HG03439 (cell line): Measurements from ENCODE around the gene PYGB.

ENCODE experiments used
- ATAC-seq: cut with Tn5 transposase; IDR thresholded peaks from one replicate; pipeline ENCODE4 v1.9.1; 2021; ENCODE audit warnings: mild to moderate bottlenecking, moderate library complexity; ENCODE audit not compliant: unreplicated experiment

Gene PYGB

DNA sequence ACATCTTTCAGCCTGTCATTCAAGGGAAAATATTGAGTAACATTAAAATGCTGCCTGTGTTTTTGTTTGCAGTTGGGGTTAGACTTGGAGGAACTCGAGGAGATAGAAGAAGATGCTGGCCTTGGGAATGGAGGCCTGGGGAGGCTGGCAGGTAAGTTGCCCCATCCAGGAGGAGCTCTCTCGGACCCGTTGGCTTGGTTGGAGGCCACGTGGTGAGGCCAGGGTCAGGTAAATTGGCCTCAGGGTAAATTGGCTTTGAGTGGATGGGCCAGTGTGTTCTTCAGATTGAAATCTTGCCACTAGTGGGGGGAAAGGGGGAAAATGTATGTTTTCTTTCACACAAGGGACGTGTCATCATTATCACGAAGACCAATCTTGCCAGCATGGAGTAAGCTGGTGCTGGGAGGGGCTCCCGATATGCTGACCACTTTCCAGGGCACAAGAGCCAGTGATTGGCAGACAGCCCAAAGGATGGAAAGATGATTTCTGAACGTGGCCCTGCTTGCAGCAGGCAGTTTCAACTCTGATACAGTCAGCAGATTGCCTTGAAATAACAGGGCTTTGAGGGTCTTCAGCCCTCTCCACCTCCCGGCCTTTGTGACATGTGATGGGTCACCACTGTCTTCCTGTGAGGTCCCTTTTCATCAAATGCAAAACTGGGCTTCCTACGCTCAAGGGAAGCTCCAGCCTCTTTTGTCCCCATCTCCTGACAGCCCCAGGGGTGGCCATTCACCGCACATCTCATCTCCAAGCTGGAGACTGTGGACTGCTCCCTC lies 21.4 kb downstream of the PYGB start:
- ATAC-seq: no peak

DNA sequence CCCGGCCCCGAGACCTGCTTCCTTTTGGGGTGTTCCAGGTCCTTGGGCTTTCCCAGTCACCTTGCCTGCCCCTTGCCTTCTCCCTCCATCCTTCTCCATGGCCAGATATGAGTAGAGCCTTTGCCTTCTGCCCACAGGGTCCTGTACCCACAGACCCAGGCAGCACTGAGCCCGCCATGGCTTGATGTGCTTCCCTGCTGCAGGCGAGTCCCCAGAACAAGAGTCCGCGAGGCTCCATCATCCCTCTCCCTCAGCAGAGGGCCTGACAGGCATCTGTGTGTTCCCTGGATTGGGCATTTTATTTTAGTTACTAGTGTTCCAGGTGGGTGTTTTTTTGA lies 21.9 kb downstream of the PYGB start:
- no peak for ATAC-seq

DNA sequence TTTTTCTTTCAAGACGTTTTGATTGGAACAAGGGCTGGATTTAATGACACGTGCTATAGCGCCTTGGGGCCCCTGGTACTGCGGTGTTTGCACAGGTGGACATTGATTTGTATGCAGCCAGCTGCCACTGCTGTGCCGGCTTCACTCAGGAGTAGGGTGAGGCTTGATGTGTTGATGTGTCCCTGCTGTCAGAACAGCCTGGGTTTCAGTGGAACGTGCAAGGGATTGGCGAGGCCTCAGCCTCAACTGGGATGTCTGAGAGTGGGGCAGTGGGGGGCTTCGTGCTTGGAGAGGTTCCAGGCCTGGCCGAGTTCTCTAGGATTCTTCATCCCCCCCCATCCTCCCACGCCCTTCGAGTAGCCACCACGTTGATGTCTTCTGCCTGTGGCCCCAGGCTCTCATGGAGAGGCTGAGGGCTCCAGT lies 23.0 kb downstream of the PYGB start:
- ATAC-seq: no peak

DNA sequence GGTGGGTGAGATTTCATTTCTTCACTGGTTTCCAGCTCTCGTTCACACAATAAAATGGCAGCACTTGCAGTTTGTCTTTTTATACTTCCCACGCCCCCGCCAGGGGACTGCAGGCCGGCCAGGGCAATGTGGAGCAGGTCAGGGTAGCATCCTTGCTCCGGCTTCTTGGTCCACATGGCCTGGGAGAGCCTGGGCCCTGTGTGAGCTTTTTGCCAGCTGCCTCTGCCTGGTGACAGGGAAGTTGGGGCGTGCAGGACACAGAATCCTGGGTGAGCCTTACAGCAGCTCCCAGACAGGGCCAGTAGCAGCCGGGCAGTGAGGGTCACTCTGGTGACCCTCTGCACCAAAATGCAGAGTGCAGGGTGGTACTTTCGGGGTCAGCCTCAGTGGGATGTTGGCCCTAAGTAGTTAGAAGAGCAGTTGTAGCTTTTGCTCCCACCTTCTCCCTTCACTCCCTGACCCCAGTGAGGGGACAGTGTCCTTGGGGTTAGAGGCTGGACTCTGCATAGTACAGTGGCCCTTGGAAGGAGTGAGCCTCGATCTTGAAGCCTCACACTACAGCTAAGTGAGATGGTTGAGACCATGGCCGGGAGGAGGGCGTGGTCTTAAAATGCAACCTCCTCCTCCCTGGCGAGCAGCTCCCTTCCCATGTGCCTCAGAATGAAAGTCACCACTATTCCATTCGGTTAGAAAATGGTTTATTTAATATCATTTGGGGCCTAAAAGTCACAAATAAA lies 23.8 kb downstream of the PYGB start:
- ATAC-seq: no peak

DNA sequence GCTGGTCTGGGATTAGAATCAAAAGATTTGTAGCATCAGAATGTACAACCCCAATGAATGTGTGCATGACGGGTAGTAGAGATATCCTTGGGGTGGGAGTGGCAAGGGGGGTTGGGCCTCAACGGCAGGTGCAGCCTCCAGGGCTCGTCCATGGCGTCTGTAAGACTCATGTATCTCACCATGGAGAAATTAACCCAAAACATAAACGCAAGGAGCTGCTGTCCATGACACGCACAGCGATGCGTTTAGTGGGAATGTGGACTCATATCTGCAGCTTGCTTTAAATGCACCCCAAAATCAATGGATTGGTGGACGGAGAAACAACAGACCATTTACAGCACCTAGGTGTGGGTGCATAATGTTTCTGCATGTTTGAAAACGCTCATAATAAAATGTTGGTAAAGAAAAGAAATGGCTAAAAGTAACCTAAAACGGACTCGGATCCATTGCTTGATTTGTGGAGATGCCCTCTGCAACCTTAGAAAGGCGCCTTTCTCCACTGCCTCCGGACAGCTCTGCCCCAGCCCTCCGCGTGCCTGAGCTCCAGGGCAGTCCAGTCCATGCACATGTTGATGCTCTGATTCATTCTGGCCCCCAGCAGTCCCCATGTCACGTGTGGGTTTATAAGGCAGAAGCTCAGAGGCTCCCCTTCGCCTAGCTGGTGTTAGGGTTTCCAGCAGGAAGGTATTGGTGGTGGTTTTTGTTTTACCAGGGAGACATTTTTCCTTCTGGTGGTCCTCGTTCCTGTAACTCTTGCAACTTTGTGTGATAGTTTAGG lies 24.5 kb downstream of the PYGB start:
- ATAC-seq: no peak

DNA sequence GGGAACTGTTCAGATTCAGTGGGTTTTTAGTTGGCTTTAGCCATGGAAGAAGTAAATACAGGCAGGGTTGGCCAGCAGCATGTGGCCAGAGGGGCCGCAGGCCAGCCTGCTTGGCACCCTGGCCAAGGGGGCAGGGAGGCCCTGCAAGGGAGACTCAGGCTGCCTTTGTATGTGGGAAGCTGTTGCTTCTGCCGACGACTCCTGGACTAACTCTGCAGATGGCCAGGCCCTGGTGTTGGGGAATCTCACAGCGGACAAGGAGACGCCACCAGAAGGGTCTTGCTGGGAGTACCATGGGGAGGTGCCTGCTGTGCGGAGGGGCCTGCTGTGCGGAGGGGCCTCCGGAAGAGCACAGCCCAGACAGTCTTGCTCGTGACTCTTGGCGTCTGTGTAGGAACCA lies 25.2 kb downstream of the PYGB start:
- no peak for ATAC-seq

DNA sequence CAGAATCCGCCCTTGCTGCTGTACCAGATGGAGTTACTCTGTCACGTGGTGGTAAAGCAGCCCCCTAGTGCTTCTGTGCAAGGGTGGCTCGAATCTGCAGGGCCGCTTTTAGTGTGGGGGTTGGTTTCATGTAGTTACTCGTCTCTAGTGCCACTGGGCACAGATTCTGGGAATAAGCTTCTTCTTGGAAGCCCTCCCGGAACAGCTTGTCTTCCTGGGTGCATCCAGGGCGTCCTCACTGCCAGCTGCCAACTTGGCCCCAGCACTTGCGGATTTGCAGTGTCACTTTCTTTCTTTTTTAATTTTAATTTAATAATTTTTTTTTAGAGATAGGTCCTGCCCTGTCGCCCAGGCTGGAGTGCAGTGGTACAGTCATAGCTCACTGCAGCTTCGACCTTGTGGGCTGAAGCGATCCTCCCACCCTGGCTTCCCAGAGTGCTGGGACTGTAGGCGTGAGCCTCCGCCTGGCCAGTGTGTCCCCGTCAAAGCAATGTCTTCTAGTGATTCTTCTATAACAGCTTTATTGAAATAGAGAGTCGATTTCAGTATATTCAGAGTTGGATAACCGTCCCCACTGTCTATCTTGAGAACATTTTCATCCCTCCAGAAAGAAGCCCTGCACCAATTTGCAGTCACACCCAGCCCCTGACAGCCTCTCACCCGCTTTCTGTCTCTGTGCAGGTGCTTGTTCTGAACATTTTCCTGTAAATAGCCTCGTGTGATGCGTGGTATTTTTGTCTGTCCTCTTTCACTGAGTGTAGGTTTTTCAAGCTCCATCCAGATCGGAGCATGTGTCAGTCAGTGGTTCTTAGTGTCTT lies 25.9 kb downstream of the PYGB start:
- ATAC-seq: no peak

DNA sequence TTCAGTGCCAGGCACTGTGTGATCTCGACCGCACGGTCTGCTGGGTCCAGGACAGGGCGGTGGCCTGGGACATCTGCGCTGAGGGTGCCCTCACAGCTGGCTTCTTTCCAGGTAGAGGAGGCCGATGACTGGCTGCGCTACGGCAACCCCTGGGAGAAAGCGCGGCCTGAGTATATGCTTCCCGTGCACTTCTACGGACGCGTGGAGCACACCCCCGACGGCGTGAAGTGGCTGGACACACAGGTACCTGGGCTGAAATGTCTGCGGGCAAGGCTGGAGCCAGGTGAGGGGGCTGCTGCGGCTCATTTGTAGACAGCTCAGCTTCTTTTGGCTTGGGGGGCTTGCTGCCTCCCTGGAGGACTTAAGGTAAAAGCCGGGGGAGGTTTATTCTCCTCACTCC lies 26.6 kb downstream of the PYGB start:
- no peak for ATAC-seq

DNA sequence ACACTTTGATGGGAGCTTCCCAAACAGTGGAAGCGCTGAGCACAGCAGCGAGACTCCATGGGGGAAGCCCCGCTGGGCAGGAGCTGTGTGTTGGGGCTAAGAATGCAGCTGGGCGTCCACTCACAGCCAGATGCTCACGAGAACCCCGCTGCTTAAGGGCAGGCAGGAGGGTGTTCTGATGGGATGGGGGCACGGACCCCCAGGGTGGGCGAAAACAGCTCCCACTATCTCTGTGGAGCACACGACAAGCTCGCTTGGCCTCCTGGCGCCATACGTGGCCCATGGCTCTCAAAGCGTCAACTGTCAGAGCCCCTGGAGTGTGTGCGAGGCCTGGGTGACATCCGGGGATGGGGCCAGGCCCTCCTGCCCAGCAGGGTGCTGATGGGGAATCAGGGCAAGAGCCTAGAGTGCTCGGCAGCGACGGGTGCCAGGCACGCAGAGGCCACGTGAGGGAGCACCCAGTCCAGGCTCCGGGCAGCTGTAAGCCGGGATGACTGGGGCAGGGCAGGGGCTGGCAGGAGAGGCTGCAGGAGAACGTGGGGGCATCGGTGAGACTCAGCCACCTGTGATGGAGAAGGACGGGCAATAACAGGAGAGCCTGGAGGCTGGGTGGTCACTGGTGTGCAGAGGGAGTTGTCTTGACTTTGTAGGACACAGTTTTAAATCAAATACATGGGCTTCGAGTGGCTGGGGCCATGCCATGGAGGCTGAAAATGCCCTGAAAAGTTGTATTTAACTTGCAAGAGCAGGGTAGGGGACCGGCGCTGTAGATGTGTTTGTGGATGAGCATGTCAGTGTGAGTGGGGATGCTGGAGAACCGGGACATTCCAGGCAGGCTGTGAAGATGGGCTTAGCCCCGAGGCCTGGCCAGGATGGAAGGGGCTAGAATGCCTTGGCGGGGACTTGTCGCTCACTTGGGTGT lies 27.3 kb downstream of the PYGB start:
- no peak for ATAC-seq

DNA sequence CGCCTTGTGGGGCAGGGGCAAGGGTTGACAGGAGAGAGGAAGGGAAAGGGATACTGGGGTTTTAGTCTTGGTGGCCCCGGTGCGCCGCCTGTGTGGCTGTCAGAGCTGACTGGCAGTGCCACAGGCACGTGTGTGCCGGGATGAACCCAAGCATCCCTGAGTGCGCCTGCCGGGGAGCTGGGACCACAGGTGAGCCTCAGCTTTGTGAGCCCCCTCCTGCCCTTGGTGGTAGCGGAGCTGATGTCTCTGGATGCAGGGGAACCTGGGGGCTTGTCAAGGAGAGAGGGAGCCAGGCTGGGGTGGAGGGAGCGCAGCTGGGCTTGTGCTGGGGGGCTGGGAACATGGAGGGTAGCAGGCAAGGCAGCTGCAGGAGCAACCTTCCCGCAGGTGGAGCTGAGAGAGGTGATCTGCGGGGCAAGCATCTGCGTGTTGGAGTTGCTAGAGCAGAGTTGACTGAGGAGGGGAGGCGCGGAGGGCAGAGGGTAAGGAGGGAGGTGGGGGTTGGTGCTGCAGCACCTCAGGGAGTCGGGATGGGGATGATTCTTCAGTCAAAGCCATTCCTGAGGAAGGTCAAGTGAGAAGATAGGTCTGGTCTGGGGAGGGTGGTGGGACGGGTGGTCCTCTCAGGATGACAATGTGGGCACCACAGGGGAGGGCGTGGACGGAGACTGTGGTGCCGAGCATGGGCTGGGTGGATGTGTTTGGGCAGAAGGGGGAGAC lies 28.1 kb downstream of the PYGB start:
- ATAC-seq: no peak

DNA sequence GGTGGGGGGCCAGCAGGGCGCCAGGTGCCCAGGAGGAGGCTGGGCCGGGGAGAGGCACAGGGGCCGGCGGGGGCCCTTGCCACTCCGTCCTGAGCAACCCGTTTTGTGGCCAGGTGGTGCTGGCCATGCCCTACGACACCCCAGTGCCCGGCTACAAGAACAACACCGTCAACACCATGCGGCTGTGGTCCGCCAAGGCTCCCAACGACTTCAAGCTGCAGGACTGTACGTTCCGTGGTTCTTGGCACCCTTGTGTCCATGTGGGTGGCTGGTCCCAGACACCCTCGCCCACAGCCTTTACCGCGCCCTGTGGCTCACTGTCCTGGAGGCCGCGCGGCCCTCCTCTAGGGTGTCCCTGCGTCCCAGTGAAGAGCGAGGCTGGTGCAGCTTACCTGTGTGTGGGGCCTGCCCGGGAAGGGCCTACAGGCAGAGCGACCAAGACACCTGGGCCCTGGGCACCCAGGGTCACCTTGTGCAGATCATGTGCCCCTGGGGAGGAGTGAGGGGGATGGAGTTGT lies 28.7 kb downstream of the PYGB start:
- no peak for ATAC-seq

DNA sequence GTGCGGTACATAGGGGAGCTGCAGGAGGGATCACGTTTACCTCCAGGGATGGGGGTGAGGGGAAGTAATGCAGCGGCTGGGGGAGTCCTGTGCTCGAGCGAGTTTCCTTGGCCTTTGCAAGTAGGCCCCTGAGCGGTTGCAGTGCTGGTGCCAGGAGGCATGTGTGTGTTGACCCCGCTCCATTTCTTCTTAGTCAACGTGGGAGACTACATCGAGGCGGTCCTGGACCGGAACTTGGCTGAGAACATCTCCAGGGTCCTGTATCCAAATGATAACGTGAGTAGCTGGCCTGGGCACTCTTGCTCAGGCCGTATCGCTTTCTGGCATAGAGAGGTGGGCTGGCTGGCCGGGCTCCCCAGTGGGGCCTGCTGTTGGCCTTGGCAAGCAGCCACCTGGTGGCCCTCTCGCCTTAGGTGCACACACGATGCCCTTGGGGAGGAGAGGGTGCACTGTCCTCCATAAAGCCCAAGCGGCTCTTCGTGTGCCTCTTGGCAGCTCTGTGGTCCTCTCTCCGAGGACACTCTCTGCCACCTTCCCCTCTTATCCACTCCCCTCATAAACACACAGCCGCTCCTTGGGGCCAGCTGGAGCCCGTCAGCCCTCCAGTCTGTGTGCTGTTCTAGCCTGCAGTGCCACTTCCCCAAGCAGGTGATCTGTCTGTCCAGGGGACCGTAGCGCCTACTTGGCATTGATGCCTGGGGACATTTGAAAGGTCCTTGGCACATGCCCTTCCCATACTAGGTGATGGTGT lies 29.3 kb downstream of the PYGB start:
- no peak for ATAC-seq

DNA sequence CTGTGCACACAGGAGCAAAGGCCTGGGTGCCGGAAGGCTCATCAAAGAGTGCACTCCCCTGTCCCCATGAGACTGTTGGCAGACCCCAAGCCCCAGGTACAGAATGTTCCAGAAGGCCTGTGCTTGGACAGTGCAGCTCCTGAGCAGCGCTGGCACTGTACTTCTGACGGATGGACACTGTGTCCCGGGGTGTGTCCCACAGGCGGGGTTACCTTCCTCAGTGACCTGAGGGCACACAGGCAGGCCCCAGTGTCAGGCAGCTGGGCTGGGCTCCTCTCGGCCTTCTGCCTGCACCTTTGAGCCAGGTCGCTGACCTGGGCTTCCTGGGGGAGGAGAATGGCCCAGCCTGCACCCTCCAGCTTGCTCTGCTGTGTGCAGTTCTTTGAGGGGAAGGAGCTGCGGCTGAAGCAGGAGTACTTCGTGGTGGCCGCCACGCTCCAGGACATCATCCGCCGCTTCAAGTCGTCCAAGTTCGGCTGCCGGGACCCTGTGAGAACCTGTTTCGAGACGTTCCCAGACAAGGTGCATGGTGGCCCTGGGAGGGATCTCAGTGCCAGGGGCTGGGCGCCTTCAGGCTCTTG lies 30.1 kb downstream of the PYGB start:
- no peak for ATAC-seq

DNA sequence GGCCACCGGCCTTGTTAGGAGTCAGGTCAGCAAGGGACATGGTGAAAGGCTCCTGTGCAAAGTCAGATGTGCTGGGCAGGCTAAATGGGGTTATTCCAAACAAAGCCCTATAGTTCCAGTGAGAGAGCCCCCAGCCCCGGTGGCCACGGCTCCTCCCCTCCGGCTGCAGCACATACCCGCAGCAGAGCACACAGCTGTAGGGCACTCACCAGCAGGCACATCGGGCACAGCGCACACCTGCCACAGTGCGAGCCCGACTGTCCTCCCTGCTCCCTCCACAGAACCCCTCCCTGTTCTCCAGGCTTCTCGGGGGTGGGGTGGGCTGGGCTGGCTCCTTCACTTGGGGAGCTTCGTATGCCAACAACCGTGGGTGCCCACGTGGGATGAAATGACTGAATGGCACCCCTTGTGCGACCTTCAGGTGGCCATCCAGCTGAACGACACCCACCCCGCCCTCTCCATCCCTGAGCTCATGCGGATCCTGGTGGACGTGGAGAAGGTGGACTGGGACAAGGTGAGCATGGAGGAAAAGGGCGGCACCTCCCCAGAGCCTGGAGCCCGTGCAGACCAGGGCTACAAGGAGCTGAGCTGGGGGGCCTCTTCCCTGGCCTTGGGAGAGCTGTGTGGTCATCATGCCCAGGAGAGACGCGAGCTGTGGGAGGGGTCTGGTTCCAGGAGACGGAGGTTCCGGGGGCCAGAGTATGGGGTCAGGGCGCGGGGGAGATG lies 30.9 kb downstream of the PYGB start:
- no peak for ATAC-seq

DNA sequence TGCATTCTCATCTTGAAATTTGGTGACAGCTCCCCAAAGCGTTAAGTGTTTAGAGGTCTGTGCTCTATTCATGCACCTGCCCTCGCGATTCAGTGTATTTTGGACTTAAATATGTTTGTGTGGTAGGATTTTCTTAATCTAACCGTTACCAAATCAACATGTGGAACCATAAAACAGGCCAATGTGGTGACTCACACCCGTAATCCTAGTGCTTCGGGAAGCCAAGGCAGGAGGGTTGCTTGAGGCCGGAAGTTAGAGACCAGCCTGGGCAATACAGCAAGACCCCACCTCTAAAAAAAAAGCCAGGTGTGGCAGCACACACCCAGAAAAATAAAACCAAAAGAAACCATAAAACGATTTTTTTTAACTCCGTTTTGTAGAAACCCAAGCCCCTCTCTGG lies 31.5 kb downstream of the PYGB start:
- no peak for ATAC-seq

DNA sequence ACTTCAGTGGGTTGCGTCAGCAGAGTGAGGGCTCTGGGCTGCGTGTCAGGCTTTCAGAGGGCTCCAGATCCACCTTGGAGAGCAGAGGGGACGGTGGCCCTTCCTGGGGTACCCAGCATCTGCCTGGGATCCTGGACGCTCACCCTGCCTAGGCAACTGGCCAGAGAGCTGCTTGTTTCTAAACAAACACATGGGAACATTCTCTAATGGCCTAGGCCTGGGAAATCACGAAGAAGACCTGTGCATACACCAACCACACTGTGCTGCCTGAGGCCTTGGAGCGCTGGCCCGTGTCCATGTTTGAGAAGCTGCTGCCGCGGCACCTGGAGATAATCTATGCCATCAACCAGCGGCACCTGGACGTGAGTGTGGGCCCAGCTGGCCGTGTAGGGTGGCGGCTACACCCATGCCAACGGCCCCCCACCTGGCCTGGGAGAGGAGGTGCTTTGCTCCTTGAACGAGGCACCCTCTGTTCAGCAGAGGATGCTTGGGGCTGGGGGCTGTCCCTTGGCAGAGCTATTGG lies 32.2 kb downstream of the PYGB start:
- ATAC-seq: no peak
